ENCODE measurements around the gene PRRT1.
"Not testable (repeated sequence)": the region's sequence is repeated elsewhere in the genome, so short reads cannot be mapped to it uniquely, and the experiment has no call there.

The PRRT1 gene

GRCh38 chr6:32188381-32189068 is 36.8 kb upstream of the PRRT1 start:
- peaks cover 35 to 36% of the 10 kb centered on the region in 2 donors for H3K4me1 ChIP-seq (ENCODE audit: control insufficient read depth in 2 of 2, insufficient read depth in 2 of 2, low read length in 2 of 2)

DNA sequence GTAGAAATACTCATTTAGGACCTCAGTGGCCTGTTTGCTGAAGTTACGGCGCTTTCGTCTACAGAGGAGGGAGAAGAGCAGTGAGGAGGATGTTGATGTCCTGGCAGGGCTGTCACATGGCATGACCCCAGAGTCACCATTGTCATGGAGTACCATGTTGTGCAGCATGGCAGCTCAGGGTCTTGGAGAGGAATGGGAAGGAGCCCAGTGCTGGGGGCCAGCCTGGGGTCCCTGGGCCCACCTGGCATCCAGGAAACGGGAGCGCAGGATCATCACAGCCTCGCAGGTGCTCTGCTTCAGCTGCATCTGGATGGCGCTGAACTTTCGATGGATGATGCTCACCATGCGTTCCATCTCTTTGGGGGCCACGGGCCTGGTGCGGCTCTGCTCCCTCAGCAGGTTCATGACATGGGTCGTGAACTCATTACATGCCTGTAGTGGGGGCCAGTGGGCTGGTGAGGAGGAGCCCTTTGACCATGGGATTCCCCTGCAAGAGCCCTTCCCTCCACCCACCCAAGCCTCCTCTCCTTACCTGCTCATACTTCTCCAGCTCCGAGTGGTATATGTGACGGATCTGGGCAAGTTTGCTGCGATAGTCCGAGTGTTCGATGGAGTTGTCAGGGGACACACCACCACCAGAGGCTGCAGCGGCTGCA is 36.1 kb upstream of the PRRT1 start:
- H3K9ac ChIP-seq (ENCODE audit: low read depth in 1 of 2, low read length in 2 of 2); H3K9me3 ChIP-seq (ENCODE audit: control insufficient read depth in 2 of 2, low read length in 2 of 2); H3K27me3 ChIP-seq (ENCODE audit: control insufficient read depth in 2 of 2, insufficient read depth in 2 of 2, low read length in 2 of 2); H3K4me3 ChIP-seq (ENCODE audit: low read length in 2 of 2): not testable (repeated sequence)
- Histone ChIP-seq H3K36me3 (ENCODE audit: control insufficient read depth in 2 of 2, insufficient read depth in 2 of 2, low read length in 2 of 2) (peaks cover 12 to 27% of the 10 kb centered on the region in 2 donors), H3K27ac (ENCODE audit: low read depth in 2 of 2, low read length in 2 of 2) (peak overlapping the region in 1 of 2 donors; percentile 95), H3K4me1 (ENCODE audit: control insufficient read depth in 2 of 2, insufficient read depth in 2 of 2, low read length in 2 of 2) (peaks cover 33% of the 10 kb centered on the region in 2 donors)

More at GRCh38 chr6:32188381-32189068, 36.8 kb upstream of the PRRT1 start:
- Histone ChIP-seq H3K9ac (ENCODE audit: low read depth in 1 of 2, low read length in 2 of 2) (peak overlapping the region; percentile 76 to 81), H3K36me3 (ENCODE audit: control insufficient read depth in 2 of 2, insufficient read depth in 2 of 2, low read length in 2 of 2) (peaks cover 5 to 24% of the 10 kb centered on the region in 2 donors), H3K4me3 (ENCODE audit: low read length in 2 of 2) (peak overlapping the region; percentile 76 to 87), H3K27ac (ENCODE audit: low read depth in 2 of 2, low read length in 2 of 2) (peak overlapping the region; percentile 91 to 95), H3K27me3 (ENCODE audit: control insufficient read depth in 2 of 2, insufficient read depth in 2 of 2, low read length in 2 of 2) (no peaks in the 10 kb centered on the region), H3K9me3 (ENCODE audit: control insufficient read depth in 2 of 2, low read length in 2 of 2) (no peaks in the 10 kb centered on the region)

DNA sequence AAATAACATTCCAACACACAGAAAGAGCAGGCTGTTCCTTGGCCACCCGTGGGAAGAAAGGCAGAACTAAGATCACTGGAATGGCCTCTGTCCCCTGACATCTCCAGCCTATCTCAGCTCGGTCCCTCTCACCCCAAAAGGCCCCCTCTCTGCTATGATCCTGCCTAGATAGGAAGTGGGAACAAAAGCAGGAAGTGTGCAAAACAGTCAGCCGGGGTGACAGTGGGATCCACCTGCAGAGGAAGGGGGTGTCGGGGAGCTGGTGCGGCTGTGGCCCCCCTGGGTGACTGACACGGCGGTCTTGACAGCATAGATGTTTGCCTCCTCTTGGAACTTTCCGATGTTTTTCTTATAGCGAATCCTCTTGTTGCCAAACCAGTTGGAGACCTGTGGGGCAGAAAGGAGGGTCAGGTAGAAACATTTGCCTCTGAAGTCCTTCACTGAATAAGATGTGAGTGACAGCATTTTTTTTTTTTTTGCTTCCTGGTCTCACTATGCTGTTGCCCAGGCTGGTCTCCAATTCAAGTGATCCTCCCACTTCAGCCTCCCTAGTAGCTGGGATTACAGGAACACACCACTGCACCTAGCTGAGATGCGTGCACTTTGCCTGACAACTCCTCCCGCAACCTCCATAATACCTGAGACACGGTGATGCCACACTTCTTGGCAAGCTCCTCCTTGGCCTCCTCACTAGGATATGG is 35.4 kb upstream of the PRRT1 start:
- peaks cover 12 to 34% of the 10 kb centered on the region in 2 donors for H3K36me3 ChIP-seq (ENCODE audit: control insufficient read depth in 2 of 2, insufficient read depth in 2 of 2, low read length in 2 of 2)
- H3K4me1 ChIP-seq (ENCODE audit: control insufficient read depth in 2 of 2, insufficient read depth in 2 of 2, low read length in 2 of 2) = peaks cover 27 to 28% of the 10 kb centered on the region in 2 donors
- no peaks in the 10 kb centered on the region for H3K9me3 ChIP-seq (ENCODE audit: control insufficient read depth in 2 of 2, low read length in 2 of 2)
- H3K27ac ChIP-seq (ENCODE audit: low read depth in 2 of 2, low read length in 2 of 2) = peak overlapping the region in 1 of 2 donors; percentile 43
- no peaks in the 10 kb centered on the region for H3K27me3 ChIP-seq (ENCODE audit: control insufficient read depth in 2 of 2, insufficient read depth in 2 of 2, low read length in 2 of 2)
- H3K4me3 ChIP-seq (ENCODE audit: low read length in 2 of 2) = no peak overlapping the region
- no peak overlapping the region for H3K9ac ChIP-seq (ENCODE audit: low read depth in 1 of 2, low read length in 2 of 2)

DNA sequence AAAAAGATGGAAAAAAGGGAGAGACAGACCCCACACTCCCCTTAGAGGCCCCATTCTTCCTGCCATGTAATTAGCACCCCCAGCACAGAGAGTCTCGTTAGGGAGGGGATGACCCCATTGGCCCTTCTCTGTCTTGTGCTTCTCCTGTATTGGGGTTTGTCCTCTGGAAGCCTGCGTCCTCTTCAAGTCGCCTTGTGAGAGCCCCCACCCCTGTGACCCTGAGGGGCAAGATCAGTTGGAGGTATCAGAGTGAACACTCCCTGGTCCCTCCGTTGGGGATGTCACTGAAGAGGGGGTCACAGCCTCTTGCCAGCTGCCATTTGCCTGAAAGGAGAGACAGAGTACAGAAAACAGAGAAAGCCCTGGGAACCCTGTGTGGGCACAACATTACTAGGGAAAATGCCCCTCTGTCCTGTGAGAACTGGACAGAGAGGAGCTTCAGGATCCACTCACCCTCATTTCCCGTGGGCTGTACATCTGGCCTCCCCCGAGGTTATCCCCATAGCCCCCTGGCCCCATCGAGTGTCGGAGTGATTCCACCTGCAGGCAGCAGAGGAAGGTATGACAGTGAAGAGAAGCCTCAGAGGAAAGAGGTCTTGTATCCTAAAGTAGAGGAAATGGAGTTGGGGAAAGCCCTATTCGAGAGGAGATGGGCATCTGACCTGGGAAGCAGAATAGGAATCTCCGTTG is 34.6 kb upstream of the PRRT1 start:
- Histone ChIP-seq H3K4me1 (ENCODE audit: control insufficient read depth in 2 of 2, insufficient read depth in 2 of 2, low read length in 2 of 2) (peaks cover 23 to 25% of the 10 kb centered on the region in 2 donors), H3K36me3 (ENCODE audit: control insufficient read depth in 2 of 2, insufficient read depth in 2 of 2, low read length in 2 of 2) (peaks cover 15 to 36% of the 10 kb centered on the region in 2 donors)

GRCh38 chr6:32185681-32186131 is 34.0 kb upstream of the PRRT1 start:
- Histone ChIP-seq H3K27ac (ENCODE audit: low read depth in 2 of 2, low read length in 2 of 2) (peak overlapping the region; percentile 36 to 43), H3K36me3 (ENCODE audit: control insufficient read depth in 2 of 2, insufficient read depth in 2 of 2, low read length in 2 of 2) (peaks cover 19 to 42% of the 10 kb centered on the region in 2 donors), H3K4me1 (ENCODE audit: control insufficient read depth in 2 of 2, insufficient read depth in 2 of 2, low read length in 2 of 2) (peaks cover 17 to 23% of the 10 kb centered on the region in 2 donors)
- not testable (repeated sequence) for H3K9ac ChIP-seq (ENCODE audit: low read depth in 1 of 2, low read length in 2 of 2); H3K9me3 ChIP-seq (ENCODE audit: control insufficient read depth in 2 of 2, low read length in 2 of 2); H3K27me3 ChIP-seq (ENCODE audit: control insufficient read depth in 2 of 2, insufficient read depth in 2 of 2, low read length in 2 of 2); H3K4me3 ChIP-seq (ENCODE audit: low read length in 2 of 2)

More for the DNA sequence above, 34.6 kb upstream of the PRRT1 start:
- H3K9ac ChIP-seq (ENCODE audit: low read depth in 1 of 2, low read length in 2 of 2); H3K9me3 ChIP-seq (ENCODE audit: control insufficient read depth in 2 of 2, low read length in 2 of 2); H3K4me3 ChIP-seq (ENCODE audit: low read length in 2 of 2); H3K27me3 ChIP-seq (ENCODE audit: control insufficient read depth in 2 of 2, insufficient read depth in 2 of 2, low read length in 2 of 2): not testable (repeated sequence)
- H3K27ac ChIP-seq (ENCODE audit: low read depth in 2 of 2, low read length in 2 of 2) = peak overlapping the region; percentile 36 to 43

GRCh38 chr6:32184084-32184640 is 32.4 kb upstream of the PRRT1 start, which contains the start of gene AGER:
Gene AGER (minus strand): TSS chr6:32184253. CDS start chr6:32184222, 31 bp downstream.
- Histone ChIP-seq H3K36me3 (ENCODE audit: control insufficient read depth in 2 of 2, insufficient read depth in 2 of 2, low read length in 2 of 2) (peaks cover 19 to 46% of the 10 kb centered on the region in 2 donors), H3K9ac (ENCODE audit: low read depth in 1 of 2, low read length in 2 of 2) (no peak within 1 kb of the TSS), H3K4me3 (ENCODE audit: low read length in 2 of 2) (no peak within 1 kb of the TSS), H3K4me1 (ENCODE audit: control insufficient read depth in 2 of 2, insufficient read depth in 2 of 2, low read length in 2 of 2) (peaks cover 16 to 25% of the 10 kb centered on the region in 2 donors), H3K9me3 (ENCODE audit: control insufficient read depth in 2 of 2, low read length in 2 of 2) (no peaks in the 10 kb centered on the region), H3K27ac (ENCODE audit: low read depth in 2 of 2, low read length in 2 of 2) (peak within 1 kb of the TSS in 1 of 2 donors; percentile 12), H3K27me3 (ENCODE audit: control insufficient read depth in 2 of 2, insufficient read depth in 2 of 2, low read length in 2 of 2) (no peaks in the 10 kb centered on the region)

DNA sequence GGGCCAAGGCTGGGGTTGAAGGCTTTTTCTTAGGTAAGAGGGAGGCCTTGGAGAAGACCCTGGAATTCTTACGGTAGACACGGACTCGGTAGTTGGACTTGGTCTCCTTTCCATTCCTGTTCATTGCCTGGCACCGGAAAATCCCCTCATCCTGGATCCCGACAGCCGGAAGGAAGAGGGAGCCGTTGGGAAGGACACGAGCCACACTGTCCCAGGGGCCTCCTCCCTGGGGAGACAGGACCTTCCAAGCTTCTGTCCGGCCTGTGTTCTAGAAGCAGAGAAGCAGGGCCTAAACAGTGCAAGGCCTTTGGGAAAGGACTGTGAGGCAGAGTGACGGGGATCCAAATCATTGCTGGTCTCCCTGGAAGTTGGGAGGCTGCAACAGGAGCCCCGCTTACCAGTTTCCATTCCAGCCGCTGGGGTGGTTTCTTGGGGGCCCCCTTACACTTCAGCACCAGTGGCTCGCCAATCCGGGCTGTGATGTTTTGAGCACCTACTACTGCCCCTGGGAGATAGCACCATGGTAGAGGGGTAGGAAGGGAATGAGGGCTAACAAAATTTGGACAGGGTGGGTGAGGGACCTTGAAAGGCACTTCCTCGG is 31.8 kb upstream of the PRRT1 start:
- no peak overlapping the region for H3K9ac ChIP-seq (ENCODE audit: low read depth in 1 of 2, low read length in 2 of 2)
- no peaks in the 10 kb centered on the region for H3K27me3 ChIP-seq (ENCODE audit: control insufficient read depth in 2 of 2, insufficient read depth in 2 of 2, low read length in 2 of 2)
- no peaks in the 10 kb centered on the region for H3K9me3 ChIP-seq (ENCODE audit: control insufficient read depth in 2 of 2, low read length in 2 of 2)
- no peak overlapping the region for H3K27ac ChIP-seq (ENCODE audit: low read depth in 2 of 2, low read length in 2 of 2)
- H3K4me1 ChIP-seq (ENCODE audit: control insufficient read depth in 2 of 2, insufficient read depth in 2 of 2, low read length in 2 of 2) = peaks cover 16 to 24% of the 10 kb centered on the region in 2 donors
- H3K36me3 ChIP-seq (ENCODE audit: control insufficient read depth in 2 of 2, insufficient read depth in 2 of 2, low read length in 2 of 2) = peaks cover 19 to 46% of the 10 kb centered on the region in 2 donors
- H3K4me3 ChIP-seq (ENCODE audit: low read length in 2 of 2) = no peak overlapping the region

GRCh38 chr6:32183030-32183429 is 31.3 kb upstream of the PRRT1 start:
- Histone ChIP-seq H3K9me3 (ENCODE audit: control insufficient read depth in 2 of 2, low read length in 2 of 2) (no peaks in the 10 kb centered on the region), H3K4me1 (ENCODE audit: control insufficient read depth in 2 of 2, insufficient read depth in 2 of 2, low read length in 2 of 2) (peaks cover 15 to 22% of the 10 kb centered on the region in 2 donors), H3K9ac (ENCODE audit: low read depth in 1 of 2, low read length in 2 of 2) (no peak overlapping the region), H3K27me3 (ENCODE audit: control insufficient read depth in 2 of 2, insufficient read depth in 2 of 2, low read length in 2 of 2) (no peaks in the 10 kb centered on the region), H3K27ac (ENCODE audit: low read depth in 2 of 2, low read length in 2 of 2) (no peak overlapping the region), H3K36me3 (ENCODE audit: control insufficient read depth in 2 of 2, insufficient read depth in 2 of 2, low read length in 2 of 2) (peaks cover 19 to 46% of the 10 kb centered on the region in 2 donors), H3K4me3 (ENCODE audit: low read length in 2 of 2) (no peak overlapping the region)

GRCh38 chr6:32182555-32182981 is 30.8 kb upstream of the PRRT1 start:
- H3K9me3 ChIP-seq (ENCODE audit: control insufficient read depth in 2 of 2, low read length in 2 of 2) = no peaks in the 10 kb centered on the region
- H3K27me3 ChIP-seq (ENCODE audit: control insufficient read depth in 2 of 2, insufficient read depth in 2 of 2, low read length in 2 of 2) = no peaks in the 10 kb centered on the region
- H3K27ac ChIP-seq (ENCODE audit: low read depth in 2 of 2, low read length in 2 of 2) = no peak overlapping the region
- H3K36me3 ChIP-seq (ENCODE audit: control insufficient read depth in 2 of 2, insufficient read depth in 2 of 2, low read length in 2 of 2) = peaks cover 19 to 43% of the 10 kb centered on the region in 2 donors
- H3K9ac ChIP-seq (ENCODE audit: low read depth in 1 of 2, low read length in 2 of 2) = no peak overlapping the region
- peaks cover 14 to 22% of the 10 kb centered on the region in 2 donors for H3K4me1 ChIP-seq (ENCODE audit: control insufficient read depth in 2 of 2, insufficient read depth in 2 of 2, low read length in 2 of 2)
- H3K4me3 ChIP-seq (ENCODE audit: low read length in 2 of 2) = no peak overlapping the region
